ENCODE measurements around the gene SFTA2. TPM values are rescaled to one million over a fixed set of nuclear protein-coding genes. Genes with fewer than 3 reads are reported as not detected.
A peak's percentile ranks its signal among the peaks of the same experiment; 100 is the strongest.

Gene SFTA2
- total and polyA plus RNA-seq, 2 of the 8 experiments (the other 6 are each of a cell fraction or from before 2014, with no cell fraction given): not detected

DNA sequence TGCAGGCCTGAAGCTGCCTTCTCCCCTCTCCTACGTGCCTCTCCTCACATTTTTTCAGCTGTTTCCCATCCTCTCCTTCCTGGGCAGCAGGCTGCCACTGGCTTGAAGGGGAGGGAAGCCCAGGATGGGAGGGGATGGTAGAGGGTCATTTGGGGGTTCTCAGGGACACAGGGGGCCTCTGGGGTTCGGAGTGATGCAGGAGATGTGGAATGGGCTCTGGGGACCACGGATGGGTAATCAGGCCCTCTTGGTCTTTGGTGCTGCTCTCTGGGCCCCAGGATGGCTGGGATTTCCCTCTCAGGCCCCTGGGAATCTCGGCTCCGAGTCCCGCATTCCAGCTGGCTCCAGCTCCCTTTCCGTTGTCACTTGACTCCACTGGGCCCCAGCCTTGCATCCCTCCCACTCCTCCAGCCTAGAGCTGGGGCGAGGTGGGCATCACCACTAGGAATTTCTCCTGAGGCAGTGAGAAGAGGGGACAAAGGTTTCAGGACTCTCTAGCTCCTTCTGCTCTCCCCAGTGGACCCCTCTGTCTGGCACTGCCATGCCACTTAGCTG is 49.7 kb downstream of the SFTA2 start:
- ChIA-PET POLR2A (ENCODE audit: partially characterized antibody) (interaction anchor here (0.6 to 19.5 kb wide), 18 partner anchors 11 to 337 kb away, joined by 3 to 452 read pairs (median 4); partner anchors contain the start of genes FLOT1, GTF2H4, IER3 and VARS2), CTCF (ENCODE audit: partially characterized antibody) (interaction anchor here (1.0 to 29.0 kb wide), 14 partner anchors 9 to 205 kb away, joined by 3 to 610 read pairs (median 11); partner anchors contain the start of genes GTF2H4 and VARS2)
- Histone ChIP-seq H3K9ac (replicated peaks in 1 of 4; ENCODE audit: extremely low read depth in 1 of 4, low read depth in 3 of 4, low read length in 3 of 4) (peak overlapping the region in 3 of 4 experiments; percentile 29 to 65 (median 46); a peak in 5 of 7 replicates), H3K9me3 (ENCODE audit: insufficient read depth in 2 of 2, low read depth in 1 of 2, low read length in 1 of 2) (no peaks in the 10 kb centered on the region), H3K36me3 (ENCODE audit: control insufficient read depth in 2 of 4, insufficient read depth in 4 of 4, low read length in 3 of 4) (no peaks in the 10 kb centered on the region), H2AK5ac (ENCODE audit: low read depth, low read length) (0 out of 2 replicates have a peak overlapping the region, but pooled peaks have one; percentile 91), H4K20me1 (replicated peaks in 1 of 2; ENCODE audit: control insufficient read depth in 1 of 2, insufficient read depth in 2 of 2, low read length in 2 of 2) (peaks cover 0 to 9% of the 10 kb centered on the region in 2 experiments), H2BK15ac (ENCODE audit: low read length) (peak overlapping the region; percentile 96; the same call in 1 of the 2 replicates), H3K56ac (replicated peaks; ENCODE audit: insufficient read length, low read depth, low read length) (no peak overlapping the region), H3K27me3 (replicated peaks in 1 of 4; ENCODE audit: control insufficient read depth in 3 of 4, extremely low read depth in 1 of 4, insufficient read depth in 3 of 4, low read length in 3 of 4) (no peaks in the 10 kb centered on the region), H3K14ac (ENCODE audit: insufficient read length) (no peak overlapping the region), H3K4ac (replicated peaks; ENCODE audit: insufficient read length, low read depth, low read length) (peak overlapping the region; percentile 92), H3K4me1 (replicated peaks in 1 of 4; ENCODE audit: control insufficient read depth in 3 of 4, insufficient read depth in 4 of 4, low read length in 3 of 4) (peaks cover 12 to 59% (median 40%) of the 10 kb centered on the region in 4 experiments), H2AFZ (ENCODE audit: low read length) (no peak overlapping the region), H3K79me1 (ENCODE audit: low read depth, low read length) (peaks cover 11% of the 10 kb centered on the region; the same call in 1 of the 2 replicates), H2BK5ac (ENCODE audit: low read depth, low read length) (peak overlapping the region; percentile 96), H3K23ac (ENCODE audit: insufficient read length) (no peak overlapping the region), H4K91ac (replicated peaks; ENCODE audit: insufficient read length, low read length) (peak overlapping the region; percentile 40), H3K4me2 (ENCODE audit: insufficient read depth in 1 of 2, low read depth in 2 of 2, low read length in 2 of 2) (peak overlapping the region; percentile 92 to 94), H2BK120ac (replicated peaks; ENCODE audit: low read depth, low read length) (peak overlapping the region; percentile 75), H3K27ac (ENCODE audit: low read depth, low read length) (peak overlapping the region; percentile 70), H3K23me2 (ENCODE audit: low read depth, low read length) (peaks cover 38% of the 10 kb centered on the region), H3K4me3 (ENCODE audit: extremely low read depth in 1 of 4, insufficient read depth in 2 of 4, low read depth in 3 of 4, low read length in 4 of 4) (peak overlapping the region; percentile 41 to 86 (median 54)), H4K8ac (ENCODE audit: extremely low read depth, insufficient read depth, low read length) (peak overlapping the region; percentile 42; the same call in 1 of the 2 replicates), H3K18ac (ENCODE audit: extremely low read depth, low read length) (peak overlapping the region; percentile 96), H3K79me2 (ENCODE audit: control insufficient read depth in 1 of 2, insufficient read depth in 2 of 2, low read length in 2 of 2) (peaks cover 5 to 46% of the 10 kb centered on the region in 2 experiments), H2BK20ac (ENCODE audit: low read length) (peak overlapping the region; percentile 67; the same call in 1 of the 2 replicates), H2BK12ac (ENCODE audit: low read depth, low read length) (peak overlapping the region; percentile 89), H4K5ac (ENCODE audit: insufficient read length, low read depth, low read length) (peak overlapping the region; percentile 45)
- DNase-seq (ENCODE audit: low read depth in 1 of 2, low spot score in 2 of 2): no peak
- WGBS, 2 experiments (ENCODE audit: extremely low coverage in 1 of 2, insufficient coverage in 1 of 2, insufficient read length in 1 of 2, insufficient replicate concordance in 2 of 2, low coverage in 1 of 2, low lambda C conversion rate in 2 of 2, missing lambda C conversion rate in 1 of 2): 13% methylated on average over 7 of the region's 8 CpGs; no CpG with 5 or more reads in 1 of the 2 experiments
- FAIRE-seq: no peak
- no peak for TF ChIP-seq CHD2 (IDR thresholded peaks at IDR 0.05; ENCODE audit: low read length)
- no peak for TF ChIP-seq BCL11A (IDR thresholded peaks at IDR 0.05; ENCODE audit: low read depth in 2 of 2, low read length in 2 of 2)
- TF ChIP-seq POU5F1 (IDR thresholded peaks at IDR 0.05; ENCODE audit: low read depth, low read length): no peak
- no peak; the same call in 1 of the 2 replicates for TF ChIP-seq BACH1 (IDR thresholded peaks at IDR 0.05; ENCODE audit: low read length)
- peak; percentile 71 for TF ChIP-seq TEAD4 (IDR thresholded peaks at IDR 0.05; ENCODE audit: low read depth, low read length)
- TF ChIP-seq HDAC2 (IDR thresholded peaks at IDR 0.05; ENCODE audit: borderline replicate concordance in 1 of 2, low read depth in 2 of 2, low read length in 2 of 2): 0 out of 4 replicates have a peak, but pooled peaks of 1 of the 2 experiments have one; percentile 0
- TF ChIP-seq, protein P1, sequence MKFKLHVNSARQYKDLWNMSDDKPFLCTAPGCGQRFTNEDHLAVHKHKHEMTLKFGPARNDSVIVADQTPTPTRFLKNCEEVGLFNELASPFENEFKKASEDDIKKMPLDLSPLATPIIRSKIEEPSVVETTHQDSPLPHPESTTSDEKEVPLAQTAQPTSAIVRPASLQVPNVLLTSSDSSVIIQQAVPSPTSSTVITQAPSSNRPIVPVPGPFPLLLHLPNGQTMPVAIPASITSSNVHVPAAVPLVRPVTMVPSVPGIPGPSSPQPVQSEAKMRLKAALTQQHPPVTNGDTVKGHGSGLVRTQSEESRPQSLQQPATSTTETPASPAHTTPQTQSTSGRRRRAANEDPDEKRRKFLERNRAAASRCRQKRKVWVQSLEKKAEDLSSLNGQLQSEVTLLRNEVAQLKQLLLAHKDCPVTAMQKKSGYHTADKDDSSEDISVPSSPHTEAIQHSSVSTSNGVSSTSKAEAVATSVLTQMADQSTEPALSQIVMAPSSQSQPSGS (IDR thresholded peaks at IDR 0.05; ENCODE audit: low read length): no peak
